Neural cell (in vitro differentiated cells): Measurements from ENCODE around the gene GRK4.

Experiments used
- POLR2AphosphoS5 ChIP-seq: IDR thresholded peaks from 2 replicates; pipeline ENCODE4 v1.6.1; 2012
- TF ChIP-seq, protein P1 (sequence below): fragments of 450-650 bp; IDR thresholded peaks from 2 replicates; pipeline ENCODE4 v1.5.1; 2014; ENCODE audit warnings: antibody characterized with exemption, mild to moderate bottlenecking, moderate library complexity; ENCODE audit not compliant: poor library complexity, severe bottlenecking

DNA sequence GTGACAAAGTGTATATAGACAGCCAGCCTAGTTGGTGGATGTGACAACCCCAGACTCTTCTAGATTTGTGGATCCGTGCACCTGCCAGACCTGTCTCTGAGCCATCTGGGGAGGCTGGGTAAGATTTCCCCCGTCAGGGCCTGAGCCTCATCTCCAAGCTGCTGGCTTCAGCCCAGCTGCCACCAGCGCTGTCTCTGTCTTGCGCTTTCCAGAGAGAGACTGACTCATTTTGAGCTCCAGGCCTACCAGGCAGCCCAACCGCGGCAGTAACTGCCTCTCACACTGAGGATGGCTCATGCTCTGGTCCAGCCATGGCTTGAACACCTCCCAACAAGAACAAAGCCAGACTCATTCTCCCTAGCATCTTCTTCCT lies 26.6 kb upstream of the GRK4 start:
- no peak for TF ChIP-seq POLR2AphosphoS5
- TF ChIP-seq, protein P1, sequence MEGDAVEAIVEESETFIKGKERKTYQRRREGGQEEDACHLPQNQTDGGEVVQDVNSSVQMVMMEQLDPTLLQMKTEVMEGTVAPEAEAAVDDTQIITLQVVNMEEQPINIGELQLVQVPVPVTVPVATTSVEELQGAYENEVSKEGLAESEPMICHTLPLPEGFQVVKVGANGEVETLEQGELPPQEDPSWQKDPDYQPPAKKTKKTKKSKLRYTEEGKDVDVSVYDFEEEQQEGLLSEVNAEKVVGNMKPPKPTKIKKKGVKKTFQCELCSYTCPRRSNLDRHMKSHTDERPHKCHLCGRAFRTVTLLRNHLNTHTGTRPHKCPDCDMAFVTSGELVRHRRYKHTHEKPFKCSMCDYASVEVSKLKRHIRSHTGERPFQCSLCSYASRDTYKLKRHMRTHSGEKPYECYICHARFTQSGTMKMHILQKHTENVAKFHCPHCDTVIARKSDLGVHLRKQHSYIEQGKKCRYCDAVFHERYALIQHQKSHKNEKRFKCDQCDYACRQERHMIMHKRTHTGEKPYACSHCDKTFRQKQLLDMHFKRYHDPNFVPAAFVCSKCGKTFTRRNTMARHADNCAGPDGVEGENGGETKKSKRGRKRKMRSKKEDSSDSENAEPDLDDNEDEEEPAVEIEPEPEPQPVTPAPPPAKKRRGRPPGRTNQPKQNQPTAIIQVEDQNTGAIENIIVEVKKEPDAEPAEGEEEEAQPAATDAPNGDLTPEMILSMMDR = no peak
